ENCODE data around the gene DYNLL2. TPM values are rescaled to one million over a fixed set of nuclear protein-coding genes. Genes with fewer than 3 reads are reported as not detected.

DYNLL2 gene
- polyA plus RNA-seq, 1 donor from 2014 or later = 66.7 TPM

GRCh38 chr17:58111676-58112075 is 28.5 kb downstream of the DYNLL2 start:
- H3K9ac ChIP-seq (ENCODE audit: low read length) = no peak overlapping the region
- no peaks in the 10 kb centered on the region for H3K9me2 ChIP-seq (ENCODE audit: insufficient read depth, low read length)
- H3K4me3 ChIP-seq (ENCODE audit: low read length) = no peak overlapping the region
- H3K79me2 ChIP-seq (replicated peaks; ENCODE audit: insufficient read depth, low read length) = no peaks in the 10 kb centered on the region
- H3F3A ChIP-seq (ENCODE audit: insufficient read depth, low read length, poor library complexity, severe bottlenecking) = no peaks in the 10 kb centered on the region
- no peak overlapping the region for H2AFZ ChIP-seq (ENCODE audit: low read depth, low read length)
- H3K9me3 ChIP-seq (ENCODE audit: low read length) = no peaks in the 10 kb centered on the region
- no peaks in the 10 kb centered on the region for H4K20me1 ChIP-seq (ENCODE audit: insufficient read depth)
- H3K27ac ChIP-seq (ENCODE audit: low read length) = no peak overlapping the region
- no peaks in the 10 kb centered on the region for H3K36me3 ChIP-seq (ENCODE audit: insufficient read depth, low read length)
- H3K27me3 ChIP-seq (ENCODE audit: insufficient read depth, low read depth, low read length) = no peaks in the 10 kb centered on the region
- TF ChIP-seq EZH2 (IDR thresholded peaks at IDR 0.05; ENCODE audit: borderline replicate concordance, insufficient read depth, low read length, poor library complexity, severe bottlenecking) = no peak
- no peak for TF ChIP-seq SMC3 (conservative IDR thresholded peaks at IDR 0.05; ENCODE audit: poor library complexity)
- no peak for TF ChIP-seq TAF1 (IDR thresholded peaks at IDR 0.05; ENCODE audit: low read depth)
- TF ChIP-seq POLR2AphosphoS5 (IDR thresholded peaks at IDR 0.05) = no peak
- no peak overlapping the region for H3K4me2 ChIP-seq (ENCODE audit: low read length)

DNA sequence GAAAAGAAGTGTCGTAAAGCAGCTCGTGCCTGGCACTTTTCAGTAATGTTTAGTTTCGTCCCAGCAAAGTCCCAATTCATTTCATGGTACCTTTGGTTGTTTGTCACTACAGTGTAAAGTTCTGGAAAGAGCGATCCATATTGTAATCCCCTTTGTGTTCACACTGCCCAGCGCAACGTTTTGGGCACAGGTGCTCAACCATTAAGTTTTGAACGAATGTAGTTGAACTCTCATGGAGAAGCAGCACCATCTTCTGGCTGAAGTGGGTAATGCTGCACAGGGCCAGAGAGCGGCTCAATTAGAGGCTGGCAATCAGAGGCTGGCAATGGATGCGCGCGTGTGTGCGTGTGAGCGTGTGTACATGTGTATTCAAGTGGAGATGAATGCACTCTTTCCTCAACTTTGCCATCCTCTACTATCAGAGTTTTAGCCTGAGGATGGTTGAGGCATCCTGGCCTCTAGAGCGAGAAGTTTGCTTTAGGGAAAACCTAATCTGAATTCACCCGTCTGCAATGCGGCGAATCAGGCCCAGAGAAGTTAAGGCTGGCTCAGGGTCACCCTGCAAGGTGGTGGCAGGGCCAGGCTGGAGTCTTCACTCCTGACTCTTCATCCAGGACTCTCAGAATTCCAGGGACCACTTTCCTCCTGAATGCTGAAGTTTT is 29.9 kb downstream of the DYNLL2 start:
- no peaks in the 10 kb centered on the region for H3K9me3 ChIP-seq (ENCODE audit: low read length)
- H4K20me1 ChIP-seq (ENCODE audit: insufficient read depth) = no peaks in the 10 kb centered on the region
- H3K27me3 ChIP-seq (ENCODE audit: insufficient read depth, low read depth, low read length) = no peaks in the 10 kb centered on the region
- no peak overlapping the region for H3K4me3 ChIP-seq (ENCODE audit: low read length)
- H2AFZ ChIP-seq (ENCODE audit: low read depth, low read length) = no peak overlapping the region
- TF ChIP-seq EZH2 (IDR thresholded peaks at IDR 0.05; ENCODE audit: borderline replicate concordance, insufficient read depth, low read length, poor library complexity, severe bottlenecking) (no peak), POLR2AphosphoS5 (IDR thresholded peaks at IDR 0.05) (no peak), RAD21 (conservative IDR thresholded peaks at IDR 0.05) (peak; percentile 98), REST (IDR thresholded peaks at IDR 0.05; ENCODE audit: borderline replicate concordance) (no peak), TAF1 (IDR thresholded peaks at IDR 0.05; ENCODE audit: low read depth) (no peak), EP300 (conservative IDR thresholded peaks at IDR 0.05; ENCODE audit: poor library complexity, severe bottlenecking) (no peak), MXI1 (conservative IDR thresholded peaks at IDR 0.05; ENCODE audit: poor library complexity, severe bottlenecking) (peak; percentile 31), CTCF (IDR thresholded peaks at IDR 0.05; ENCODE audit: poor library complexity, severe bottlenecking) (peak; percentile 98), SMC3 (conservative IDR thresholded peaks at IDR 0.05; ENCODE audit: poor library complexity) (peak; percentile 97)
- H3K9ac ChIP-seq (ENCODE audit: low read length) = no peak overlapping the region
- H3K36me3 ChIP-seq (ENCODE audit: insufficient read depth, low read length) = no peaks in the 10 kb centered on the region
- H3F3A ChIP-seq (ENCODE audit: insufficient read depth, low read length, poor library complexity, severe bottlenecking) = no peaks in the 10 kb centered on the region
- H3K4me2 ChIP-seq (ENCODE audit: low read length) = no peak overlapping the region
- H3K9me2 ChIP-seq (ENCODE audit: insufficient read depth, low read length) = no peaks in the 10 kb centered on the region
- no peak overlapping the region for H3K27ac ChIP-seq (ENCODE audit: low read length)
- no peaks in the 10 kb centered on the region for H3K79me2 ChIP-seq (replicated peaks; ENCODE audit: insufficient read depth, low read length)

Measured in neural cell (in vitro differentiated cells).